Erythroblast (primary cell): ENCODE results near the gene HOXA13.

Experiments used
- GATA1 ChIP-seq: IDR thresholded peaks from 2 replicates; pipeline ENCODE4 v1.6.1; 2011; ENCODE audit warnings: low read depth, mild to moderate bottlenecking, control low read depth, low read length, moderate library complexity
- POLR2A ChIP-seq: IDR thresholded peaks from 2 replicates; pipeline ENCODE4 v1.6.1; 2011; ENCODE audit warnings: mild to moderate bottlenecking, low read length

DNA sequence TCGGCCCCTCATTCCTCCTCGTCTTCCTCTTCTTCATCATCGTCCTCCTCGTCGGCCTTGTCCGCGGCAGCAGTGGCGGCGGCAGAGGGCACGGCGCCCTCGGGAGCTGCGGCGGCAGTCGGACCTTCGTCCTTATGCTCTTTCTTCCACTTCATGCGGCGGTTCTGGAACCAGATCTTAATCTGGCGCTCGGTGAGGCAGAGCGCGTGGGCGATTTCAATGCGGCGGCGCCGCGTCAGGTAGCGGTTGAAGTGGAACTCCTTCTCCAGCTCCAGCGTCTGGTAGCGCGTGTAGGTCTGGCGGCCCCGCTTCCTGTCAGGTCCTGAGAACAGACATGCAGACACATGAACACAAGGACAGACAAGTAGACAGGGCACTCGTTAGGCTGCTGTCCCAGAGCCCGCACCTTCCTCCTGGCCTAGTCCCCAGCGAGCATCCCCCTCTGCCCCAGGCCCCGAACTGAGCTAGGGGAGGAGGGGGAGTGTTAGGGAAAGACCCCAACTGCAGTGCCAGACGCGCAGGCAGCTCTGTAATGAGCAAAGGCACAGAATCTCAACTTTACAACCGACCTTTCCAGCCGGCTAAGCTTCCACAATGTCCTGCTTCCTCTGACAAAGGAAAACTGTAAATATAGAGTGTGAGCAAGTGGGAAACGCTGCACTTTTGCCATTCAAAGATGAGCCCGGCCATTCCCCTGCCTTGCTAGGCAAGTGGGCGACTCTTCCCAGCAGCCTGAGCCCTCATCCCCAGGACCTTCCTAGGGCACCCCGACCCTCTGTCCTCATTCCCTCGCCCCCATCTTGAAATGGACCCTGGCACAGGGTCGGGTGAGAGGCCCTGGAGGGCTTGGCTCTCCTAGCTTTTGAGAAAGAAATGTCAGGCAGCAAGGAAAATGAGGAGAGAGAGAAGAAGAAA, 44.7 kb downstream of the HOXA13 start:
- no peak for TF ChIP-seq POLR2A
- TF ChIP-seq GATA1, result no peak
